VCaP (cell line): ENCODE results near the gene MICB.
"Not testable (repeated sequence)": the region's sequence is repeated elsewhere in the genome, so short reads cannot be mapped to it uniquely, and the experiment has no call there.

Experiments used
- H3K27ac ChIP-seq: fragments of 450-650 bp; 2 replicates; pipeline ENCODE4 v1.5.1; 2017
- TF ChIP-seq, protein P1 (sequence below): fragments of 450-650 bp; conservative IDR thresholded peaks from 2 replicates; pipeline ENCODE4 v1.5.1; 2017; ENCODE audit warnings: mild to moderate bottlenecking, moderate library complexity

The MICB gene

DNA sequence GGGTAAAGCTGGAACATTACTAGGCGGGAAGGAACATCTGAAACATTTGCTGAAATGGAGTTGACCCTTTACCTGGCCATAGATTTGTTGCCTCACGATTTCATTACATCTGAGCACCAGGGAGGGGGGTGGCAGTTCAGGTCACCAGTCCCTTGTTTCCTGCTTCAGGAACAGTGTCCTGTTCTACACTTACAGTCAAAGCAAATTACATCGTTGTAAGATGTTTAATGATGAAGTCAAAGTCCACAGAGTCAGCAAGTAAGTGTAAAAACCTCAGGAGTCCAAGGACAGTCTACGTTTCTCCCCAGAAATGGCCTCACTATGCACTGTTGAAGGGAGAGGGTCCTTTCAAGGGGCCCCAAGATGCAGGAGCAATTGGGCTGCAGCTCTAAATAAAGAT lies 8.9 kb upstream of the MICB start:
- no peak overlapping the region for H3K27ac ChIP-seq
- TF ChIP-seq, protein P1, sequence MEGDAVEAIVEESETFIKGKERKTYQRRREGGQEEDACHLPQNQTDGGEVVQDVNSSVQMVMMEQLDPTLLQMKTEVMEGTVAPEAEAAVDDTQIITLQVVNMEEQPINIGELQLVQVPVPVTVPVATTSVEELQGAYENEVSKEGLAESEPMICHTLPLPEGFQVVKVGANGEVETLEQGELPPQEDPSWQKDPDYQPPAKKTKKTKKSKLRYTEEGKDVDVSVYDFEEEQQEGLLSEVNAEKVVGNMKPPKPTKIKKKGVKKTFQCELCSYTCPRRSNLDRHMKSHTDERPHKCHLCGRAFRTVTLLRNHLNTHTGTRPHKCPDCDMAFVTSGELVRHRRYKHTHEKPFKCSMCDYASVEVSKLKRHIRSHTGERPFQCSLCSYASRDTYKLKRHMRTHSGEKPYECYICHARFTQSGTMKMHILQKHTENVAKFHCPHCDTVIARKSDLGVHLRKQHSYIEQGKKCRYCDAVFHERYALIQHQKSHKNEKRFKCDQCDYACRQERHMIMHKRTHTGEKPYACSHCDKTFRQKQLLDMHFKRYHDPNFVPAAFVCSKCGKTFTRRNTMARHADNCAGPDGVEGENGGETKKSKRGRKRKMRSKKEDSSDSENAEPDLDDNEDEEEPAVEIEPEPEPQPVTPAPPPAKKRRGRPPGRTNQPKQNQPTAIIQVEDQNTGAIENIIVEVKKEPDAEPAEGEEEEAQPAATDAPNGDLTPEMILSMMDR = no peak

DNA sequence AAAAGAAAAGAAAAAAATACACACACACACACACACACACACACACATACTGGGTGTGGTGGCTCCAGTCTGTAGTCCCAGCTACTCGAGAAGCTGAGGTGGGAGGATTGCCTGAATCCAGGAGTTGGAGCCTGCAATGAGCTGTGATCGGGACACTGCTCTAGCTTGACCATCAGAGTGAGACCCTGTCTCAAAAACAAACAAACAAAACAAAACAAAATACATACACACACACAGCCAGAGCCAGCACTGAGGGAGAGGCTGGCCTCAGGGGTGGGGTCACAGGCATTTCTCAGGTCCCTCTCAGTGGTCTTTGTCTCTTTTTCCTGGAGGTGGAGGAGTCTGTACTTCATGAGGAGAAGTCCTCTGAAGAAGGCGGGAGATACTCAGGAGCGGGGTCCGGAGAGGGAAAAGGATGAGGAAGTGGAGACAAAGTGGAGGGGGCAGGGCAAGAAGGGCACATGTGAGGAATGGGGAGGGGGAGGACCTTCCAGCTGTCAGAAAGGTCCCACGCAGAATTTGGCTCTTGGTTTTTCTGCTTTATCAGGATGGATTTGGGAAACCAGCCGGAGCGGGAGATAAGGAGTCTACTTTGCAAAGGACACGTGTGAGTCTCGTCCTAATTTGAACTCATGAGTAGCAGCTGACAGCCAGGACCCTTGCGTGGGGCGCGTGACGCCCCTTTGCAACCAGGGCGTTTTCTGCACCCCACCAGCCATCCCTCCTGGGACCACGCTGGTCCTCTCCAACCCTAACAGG lies 7.7 kb upstream of the MICB start:
- TF ChIP-seq, protein P1 = no peak
- H3K27ac ChIP-seq = no peak overlapping the region

DNA sequence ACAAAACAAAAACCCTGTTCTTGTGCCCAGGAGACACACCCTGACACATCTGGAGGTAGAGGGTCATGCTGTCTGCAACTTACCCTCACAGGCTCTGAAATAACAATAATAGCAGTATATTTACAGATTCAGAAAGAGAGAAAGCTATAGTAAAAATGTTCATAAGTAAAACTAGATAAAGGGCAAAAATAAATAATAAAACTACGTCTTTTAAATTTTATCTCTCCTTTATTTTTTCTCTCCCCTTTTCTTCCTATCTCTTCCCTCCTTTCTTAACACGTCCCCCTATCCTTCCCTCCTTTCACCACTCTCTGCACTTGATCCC lies 4.4 kb upstream of the MICB start:
- not testable (repeated sequence) for H3K27ac ChIP-seq

DNA sequence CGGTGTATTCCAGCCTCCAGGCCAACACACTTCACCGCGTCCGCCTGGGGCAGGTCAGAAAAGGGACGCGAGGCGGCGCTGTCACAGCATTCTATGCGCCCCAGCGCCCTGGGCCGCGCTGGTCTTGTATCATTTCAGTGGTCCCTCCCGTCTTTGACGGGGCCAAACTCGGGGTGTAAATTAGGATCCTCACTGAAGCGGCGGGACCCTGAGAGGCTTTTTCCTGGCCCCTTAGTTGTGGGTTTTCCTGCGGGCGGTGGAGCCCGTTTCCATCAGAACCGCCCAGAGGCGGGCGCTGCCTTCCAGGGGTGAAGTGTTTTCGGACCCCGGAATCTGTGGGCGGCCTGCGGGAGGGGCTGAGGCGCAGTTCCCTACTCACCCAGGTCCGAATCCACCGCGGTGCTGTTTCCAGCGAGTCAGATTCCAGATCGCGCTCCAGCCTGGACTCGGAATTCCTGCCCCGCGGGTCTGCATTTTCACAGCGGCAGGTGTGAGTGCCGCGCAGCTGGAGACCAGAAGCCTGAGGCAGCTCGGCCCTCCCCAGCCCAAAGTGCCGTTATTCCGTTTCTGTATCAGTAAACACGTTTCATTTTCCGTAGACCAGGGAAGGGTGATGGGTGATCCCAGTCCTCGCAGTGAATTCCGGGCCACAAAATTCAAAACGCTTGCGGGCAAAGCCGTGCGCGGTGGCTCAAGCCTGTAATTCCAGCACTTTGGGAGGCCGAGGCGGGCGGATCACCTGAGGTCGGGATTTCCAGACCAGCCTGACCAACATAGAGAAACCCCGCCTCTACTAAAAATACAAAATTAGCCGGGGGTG lies 3.9 kb upstream of the MICB start:
- no peak overlapping the region for H3K27ac ChIP-seq
- TF ChIP-seq, protein P1 = peak; percentile 92

DNA sequence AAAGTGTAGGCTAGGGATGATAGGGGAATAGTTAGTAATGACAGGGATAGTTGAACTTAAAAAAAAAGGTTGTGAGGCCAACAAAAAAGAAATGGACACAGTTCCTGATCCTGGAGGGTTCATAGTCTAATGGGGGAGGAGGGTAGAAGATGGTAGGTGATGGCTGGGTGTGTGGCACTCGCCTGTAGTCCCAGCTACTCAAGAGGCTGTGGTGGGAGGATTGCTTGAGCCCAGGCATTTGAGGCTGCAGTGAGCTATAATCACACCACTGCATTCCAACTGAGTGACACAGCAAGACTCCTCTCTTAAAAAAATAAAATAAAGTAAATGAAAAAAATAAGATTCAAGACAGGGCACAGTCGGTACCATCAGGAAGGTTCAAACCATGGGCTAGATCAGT lies 2.4 kb upstream of the MICB start:
- TF ChIP-seq, protein P1 = no peak
- H3K27ac ChIP-seq = no peak overlapping the region

DNA sequence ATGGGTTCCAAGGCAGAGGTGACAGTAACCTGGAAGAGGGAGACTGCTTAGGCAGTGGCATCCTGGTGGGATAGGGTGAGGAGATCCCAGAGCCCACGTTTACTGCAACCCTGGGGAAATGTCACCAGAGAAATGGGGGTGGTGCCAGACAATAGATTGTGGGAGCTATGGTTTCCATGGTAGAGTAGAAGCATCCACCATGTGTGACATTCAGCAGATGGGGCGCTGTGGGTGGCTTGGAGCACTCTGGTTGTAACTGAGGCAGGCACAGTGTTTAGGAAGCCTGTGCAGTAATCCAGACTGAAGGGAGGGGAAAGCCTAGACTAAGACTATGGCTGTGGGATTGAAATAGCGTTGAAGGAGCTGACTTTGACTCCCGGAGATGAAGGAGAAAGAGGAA lies 1.1 kb upstream of the MICB start:
- not testable (repeated sequence) for H3K27ac ChIP-seq

DNA sequence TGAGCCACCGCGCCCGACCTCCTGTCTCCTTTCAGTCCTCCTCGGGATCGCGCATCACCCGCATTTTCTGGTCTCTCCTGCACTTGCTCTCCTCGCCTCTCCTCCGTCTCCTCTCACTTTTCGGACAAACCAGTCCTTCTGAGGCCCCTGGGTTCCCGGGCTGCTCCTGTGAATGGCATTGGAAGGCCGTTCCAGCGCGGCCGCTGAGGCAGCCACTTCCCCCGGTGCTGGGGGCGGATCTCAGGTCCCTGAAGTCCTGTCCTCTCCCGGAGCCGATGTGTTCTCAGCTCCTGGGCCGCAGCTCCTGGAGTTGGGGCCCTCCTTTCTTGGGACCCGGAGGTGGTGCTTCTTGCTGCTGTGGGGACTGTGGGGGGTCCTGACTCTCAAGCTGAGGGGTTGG lies 803 bp downstream of the MICB start:
- TF ChIP-seq, protein P1 = no peak

DNA sequence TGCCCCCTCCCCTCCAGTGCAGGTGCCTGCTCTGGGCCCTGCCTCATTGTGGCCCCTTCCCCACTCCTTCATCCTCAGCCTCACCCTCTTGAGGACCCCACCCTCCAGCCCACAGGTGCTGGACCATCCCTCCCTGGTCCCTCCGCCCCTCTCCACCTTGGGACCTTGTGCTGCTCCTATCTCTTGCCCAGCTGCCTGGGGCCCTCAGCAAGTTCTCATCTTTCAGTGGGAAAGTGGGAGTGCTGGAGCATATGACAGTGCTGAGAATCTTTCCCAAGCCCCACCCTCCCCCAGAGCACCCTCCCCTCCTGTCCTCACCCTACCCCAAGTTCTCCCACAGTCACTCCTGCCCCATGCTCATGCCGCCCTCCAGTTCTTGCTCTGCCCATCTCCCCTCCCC lies 1.7 kb downstream of the MICB start:
- not testable (repeated sequence) for H3K27ac ChIP-seq

More for the DNA sequence above, 803 bp downstream of the MICB start:
- H3K27ac ChIP-seq = no peak overlapping the region

DNA sequence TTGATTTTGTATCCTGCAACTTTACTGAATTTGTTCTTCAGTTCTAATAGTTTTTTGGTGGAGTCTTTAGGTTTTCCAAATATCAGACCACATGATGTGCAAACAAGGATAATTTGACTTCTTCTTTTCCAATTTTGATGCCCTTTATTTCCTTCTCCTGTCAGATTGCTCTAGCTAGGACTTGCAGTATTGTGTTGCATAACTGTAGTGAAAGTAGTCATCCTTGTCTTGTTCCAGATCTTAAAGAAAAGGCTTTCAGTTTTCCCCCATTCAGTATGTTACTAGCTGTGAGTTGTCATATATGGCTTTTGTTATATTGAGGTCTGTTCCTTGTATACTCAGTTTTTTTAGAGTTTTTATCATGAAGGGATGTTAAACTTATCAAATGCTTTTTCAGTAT lies 4.6 kb downstream of the MICB start:
- H3K27ac ChIP-seq = no peak overlapping the region
- TF ChIP-seq, protein P1 = no peak

DNA sequence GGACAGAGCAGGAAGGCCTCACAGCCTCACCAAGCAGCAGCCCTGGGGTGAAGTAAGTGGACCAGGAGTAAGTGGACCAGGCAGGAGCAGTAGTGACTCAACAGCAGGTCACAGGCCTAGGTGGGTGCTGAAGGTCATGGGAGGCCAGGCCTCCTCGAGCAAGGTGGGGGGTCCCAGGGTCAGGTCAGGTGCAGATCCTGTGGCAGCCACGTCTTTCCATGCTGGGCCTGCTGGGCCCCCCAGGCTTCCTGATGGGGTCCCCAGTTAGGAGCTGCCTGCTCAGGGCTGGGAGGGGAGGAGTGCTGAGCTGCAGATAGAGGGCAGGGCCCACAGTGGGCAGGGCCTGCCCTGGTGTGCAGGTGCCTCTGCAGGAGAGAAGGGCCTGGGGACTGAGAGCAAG lies 11.1 kb downstream of the MICB start:
- not testable (repeated sequence) for H3K27ac ChIP-seq
